ENCODE data around the gene SLC25A24.

Gene SLC25A24

GRCh38 chr1:108130794-108131193 is 69.3 kb downstream of the SLC25A24 start:
- DNase-seq, result no peak

GRCh38 chr1:108129999-108130398 is 70.1 kb downstream of the SLC25A24 start:
- Histone ChIP-seq H3K36me3 (replicated peaks) (peaks cover 10% of the 10 kb centered on the region), H3K27ac (no peak overlapping the region), H3K27me3 (replicated peaks) (no peaks in the 10 kb centered on the region), H3K4me3 (ENCODE audit: low read depth, low read length) (no peak overlapping the region)
- no peak for TF ChIP-seq CTCF (IDR thresholded peaks at IDR 0.05; ENCODE audit: low read depth, low read length, missing control alignments)
- in situ Hi-C loops (cut with HindIII; ENCODE audit: low pct_ligation_motif_present, low sequenced_read_pairs), result loop anchor here (25.0 kb wide), 1 partner anchor 343 kb away; no protein-coding TSS in a partner anchor
- DNase-seq, result no peak

More at GRCh38 chr1:108130794-108131193, 69.3 kb downstream of the SLC25A24 start:
- in situ Hi-C loops (cut with HindIII; ENCODE audit: low pct_ligation_motif_present, low sequenced_read_pairs), result loop anchor here (25.0 kb wide), 1 partner anchor 343 kb away; no protein-coding TSS in a partner anchor
- no peak for TF ChIP-seq CTCF (IDR thresholded peaks at IDR 0.05; ENCODE audit: low read depth, low read length, missing control alignments)
- Histone ChIP-seq H3K27me3 (replicated peaks) (no peaks in the 10 kb centered on the region), H3K36me3 (replicated peaks) (peaks cover 13% of the 10 kb centered on the region), H3K27ac (no peak overlapping the region), H3K4me3 (ENCODE audit: low read depth, low read length) (no peak overlapping the region)

GRCh38 chr1:108125312-108126138 is 74.6 kb downstream of the SLC25A24 start:
- TF ChIP-seq CTCF (IDR thresholded peaks at IDR 0.05; ENCODE audit: low read depth, low read length, missing control alignments), result peak; percentile 95
- in situ Hi-C loops (cut with HindIII; ENCODE audit: low pct_ligation_motif_present, low sequenced_read_pairs), result loop anchor here (25.0 kb wide), 1 partner anchor 338 kb away; no protein-coding TSS in a partner anchor
- Histone ChIP-seq H3K4me3 (ENCODE audit: low read depth, low read length) (no peak overlapping the region), H3K36me3 (replicated peaks) (no peaks in the 10 kb centered on the region), H3K27ac (no peak overlapping the region), H3K27me3 (replicated peaks) (no peaks in the 10 kb centered on the region)
- peak; percentile 61 for DNase-seq

GRCh38 chr1:108124622-108125311 is 75.4 kb downstream of the SLC25A24 start:
- no peak for TF ChIP-seq CTCF (IDR thresholded peaks at IDR 0.05; ENCODE audit: low read depth, low read length, missing control alignments)
- no peak for DNase-seq
- H3K36me3 ChIP-seq (replicated peaks), result no peaks in the 10 kb centered on the region
- H3K27me3 ChIP-seq (replicated peaks), result no peaks in the 10 kb centered on the region
- no peak overlapping the region for H3K4me3 ChIP-seq (ENCODE audit: low read depth, low read length)
- in situ Hi-C loops (cut with HindIII; ENCODE audit: low pct_ligation_motif_present, low sequenced_read_pairs), result loop anchor here (25.0 kb wide), 1 partner anchor 337 kb away; no protein-coding TSS in a partner anchor
- H3K27ac ChIP-seq, result no peak overlapping the region

GRCh38 chr1:108124023-108124422 is 76.1 kb downstream of the SLC25A24 start:
- Histone ChIP-seq H3K4me3 (ENCODE audit: low read depth, low read length) (no peak overlapping the region), H3K36me3 (replicated peaks) (no peaks in the 10 kb centered on the region), H3K27me3 (replicated peaks) (no peaks in the 10 kb centered on the region), H3K27ac (no peak overlapping the region)
- DNase-seq, result no peak
- TF ChIP-seq CTCF (IDR thresholded peaks at IDR 0.05; ENCODE audit: low read depth, low read length, missing control alignments), result no peak
- in situ Hi-C loops (cut with HindIII; ENCODE audit: low pct_ligation_motif_present, low sequenced_read_pairs), result no loop called here
